ENCODE measurements around the gene NRXN3. TPM values are rescaled to one million over a fixed set of nuclear protein-coding genes. Genes with fewer than 3 reads are reported as not detected.

Gene NRXN3
- total RNA-seq, 1 experiment from 2014 or later: not detected

- Histone ChIP-seq H3K4me1 (ENCODE audit: control insufficient read depth in 1 of 2, insufficient read depth in 2 of 2, low read length in 2 of 2) (no peaks in the 10 kb centered on the region), H2AFZ (ENCODE audit: low read depth, low read length, poor library complexity, severe bottlenecking) (no peak overlapping the region), H3K27me3 (ENCODE audit: insufficient read depth, low read length) (no peaks in the 10 kb centered on the region), H3K9ac (ENCODE audit: low read length) (no peak overlapping the region), H3K9me2 (ENCODE audit: insufficient read depth) (no peaks in the 10 kb centered on the region), H4K20me1 (ENCODE audit: insufficient read depth) (no peaks in the 10 kb centered on the region), H3K27ac (ENCODE audit: low read depth, low read length) (no peak overlapping the region), H3K4me3 (replicated peaks in 1 of 2; ENCODE audit: low read depth in 1 of 2, low read length in 2 of 2) (no peak overlapping the region), H3K9me3 (ENCODE audit: control insufficient read depth in 1 of 2, insufficient read depth in 1 of 2, low read depth in 1 of 2, low read length in 2 of 2) (peaks cover 0 to 3% of the 10 kb centered on the region in 2 experiments; a peak in 1 of 4 replicates), H3K4me2 (ENCODE audit: low read length) (no peak overlapping the region), H3K79me2 (ENCODE audit: insufficient read depth, low read length) (no peaks in the 10 kb centered on the region), H3K36me3 (ENCODE audit: control insufficient read depth in 1 of 2, insufficient read depth in 2 of 2, low read length in 2 of 2) (no peaks in the 10 kb centered on the region)
- no peak for DNase-seq (ENCODE audit: low read depth, low spot score)
- intact Hi-C loops (cut with micrococcal nuclease): no loop called here
- RAD21 ChIA-PET (ENCODE audit: low non-redundant PET in 1 of 2, low total read pairs in 2 of 2, uncharacterized antibody in 2 of 2, unreplicated experiment in 2 of 2): no interaction called here
- TF ChIP-seq POLR2AphosphoS5 (IDR thresholded peaks at IDR 0.05; ENCODE audit: low read depth, low read length) (no peak), POLR2A (IDR thresholded peaks at IDR 0.05; ENCODE audit: borderline replicate concordance, extremely low read depth, insufficient read depth, insufficient read length) (no peak)
- POLR2A ChIA-PET: no interaction called here
- no TSS peak for BruUV-seq (replicated peaks)
- CTCF ChIA-PET: no interaction called here
- no peak for ATAC-seq
These were observed 659.1 kb downstream of the NRXN3 start for GRCh38 chr14:78829274-78829673.

GRCh38 chr14:78834766-78835451 lies 664.7 kb downstream of the NRXN3 start:
- CTCF ChIA-PET: no interaction called here
- RAD21 ChIA-PET (ENCODE audit: low non-redundant PET in 1 of 2, low total read pairs in 2 of 2, uncharacterized antibody in 2 of 2, unreplicated experiment in 2 of 2): no interaction called here
- H2AFZ ChIP-seq (ENCODE audit: low read depth, low read length, poor library complexity, severe bottlenecking): no peak overlapping the region
- no peaks in the 10 kb centered on the region for H3K4me1 ChIP-seq (ENCODE audit: control insufficient read depth in 1 of 2, insufficient read depth in 2 of 2, low read length in 2 of 2)
- no peaks in the 10 kb centered on the region for H3K27me3 ChIP-seq (ENCODE audit: insufficient read depth, low read length)
- H3K9me3 ChIP-seq (ENCODE audit: control insufficient read depth in 1 of 2, insufficient read depth in 1 of 2, low read depth in 1 of 2, low read length in 2 of 2): no peaks in the 10 kb centered on the region
- H4K20me1 ChIP-seq (ENCODE audit: insufficient read depth): no peaks in the 10 kb centered on the region
- intact Hi-C loops (cut with micrococcal nuclease): no loop called here
- DNase-seq (ENCODE audit: low read depth, low spot score) (no peak), ATAC-seq (no peak)
- POLR2A ChIA-PET: no interaction called here
- no peaks in the 10 kb centered on the region for H3K36me3 ChIP-seq (ENCODE audit: control insufficient read depth in 1 of 2, insufficient read depth in 2 of 2, low read length in 2 of 2)
- BruUV-seq (replicated peaks): no TSS peak
- H3K9ac ChIP-seq (ENCODE audit: low read length): no peak overlapping the region
- H3K4me3 ChIP-seq (replicated peaks in 1 of 2; ENCODE audit: low read depth in 1 of 2, low read length in 2 of 2): no peak overlapping the region
- H3K27ac ChIP-seq (ENCODE audit: low read depth, low read length): no peak overlapping the region
- TF ChIP-seq EZH2phosphoT487 (IDR thresholded peaks at IDR 0.05; ENCODE audit: borderline replicate concordance) (no peak), POLR2AphosphoS5 (IDR thresholded peaks at IDR 0.05; ENCODE audit: low read depth, low read length) (no peak), SIN3A (IDR thresholded peaks at IDR 0.05; ENCODE audit: low read depth) (no peak), JUND (IDR thresholded peaks at IDR 0.05) (no peak), CBX3 (IDR thresholded peaks at IDR 0.05; ENCODE audit: low read depth) (no peak), MAX (IDR thresholded peaks at IDR 0.05) (no peak), CEBPB (IDR thresholded peaks at IDR 0.05; ENCODE audit: low read depth) (no peak), SP1 (IDR thresholded peaks at IDR 0.05; ENCODE audit: low read depth) (no peak), ZBTB33 (IDR thresholded peaks at IDR 0.05; ENCODE audit: extremely low read depth, insufficient replicate concordance, low read length) (no peak), POLR2A (IDR thresholded peaks at IDR 0.05; ENCODE audit: borderline replicate concordance, extremely low read depth, insufficient read depth, insufficient read length) (no peak), EGR1 (IDR thresholded peaks at IDR 0.05; ENCODE audit: low read depth) (no peak), YY1 (IDR thresholded peaks at IDR 0.05; ENCODE audit: extremely low read depth, insufficient replicate concordance, low read depth, low read length) (no peak), TCF7L2 (IDR thresholded peaks at IDR 0.05; ENCODE audit: borderline replicate concordance, extremely low read depth, insufficient read depth, insufficient read length) (no peak), CTCF (IDR thresholded peaks at IDR 0.05 in 2 of 3, conservative IDR thresholded peaks at IDR 0.05 in 1 of 3; ENCODE audit: borderline replicate concordance in 1 of 3, insufficient read depth in 1 of 3, low read depth in 2 of 3, low read length in 2 of 3) (no peak), SRF (IDR thresholded peaks at IDR 0.05; ENCODE audit: low read depth) (no peak), FOSL1 (IDR thresholded peaks at IDR 0.05; ENCODE audit: low read depth) (no peak), RAD21 (IDR thresholded peaks at IDR 0.05; ENCODE audit: low read depth) (no peak), ELF1 (IDR thresholded peaks at IDR 0.05; ENCODE audit: borderline replicate concordance, low read depth) (no peak)
- no peaks in the 10 kb centered on the region for H3K9me2 ChIP-seq (ENCODE audit: insufficient read depth)
- no peak overlapping the region for H3K4me2 ChIP-seq (ENCODE audit: low read length)
- H3K79me2 ChIP-seq (ENCODE audit: insufficient read depth, low read length): no peaks in the 10 kb centered on the region

Measured in HCT116 (cell line).